Epithelial cell of esophagus (primary cell): ENCODE results near the gene USF3.

Experiments
- DNase-seq: peaks from one replicate; pipeline ENCODE4 v3.0.0; 2010; ENCODE audit warnings: low read depth
- H3K4me3 ChIP-seq: 2 replicates; pipeline ENCODE4 v1.5.1; 2011; ENCODE audit warnings: mild to moderate bottlenecking, low read length, control low read depth
- CTCF ChIP-seq: IDR thresholded peaks from 2 replicates; pipeline ENCODE4 v1.5.1; 2011; ENCODE audit warnings: low read depth, mild to moderate bottlenecking, low read length, control low read depth, inconsistent platforms; ENCODE audit not compliant: insufficient read depth; ENCODE audit errors: missing control alignments

USF3 gene

GRCh38 chr3:113600418-113601182 is 95.8 kb downstream of the USF3 start:
- no peak for TF ChIP-seq CTCF
- no peak overlapping the region for H3K4me3 ChIP-seq
- no peak for DNase-seq
